Stimulated activated CD8-positive, alpha-beta memory T cell treated with anti-CD3 and anti-CD28 coated beads, Interleukin-7, amount 100 ng/mL, for 24 hours (primary cell): ENCODE measurements around the gene PRUNE1.

Experiments used
- DNase-seq: peaks from one replicate; pipeline ENCODE4 v3.0.0-alpha.2; 2020; ENCODE audit warnings: low read depth

PRUNE1 gene, protein sequence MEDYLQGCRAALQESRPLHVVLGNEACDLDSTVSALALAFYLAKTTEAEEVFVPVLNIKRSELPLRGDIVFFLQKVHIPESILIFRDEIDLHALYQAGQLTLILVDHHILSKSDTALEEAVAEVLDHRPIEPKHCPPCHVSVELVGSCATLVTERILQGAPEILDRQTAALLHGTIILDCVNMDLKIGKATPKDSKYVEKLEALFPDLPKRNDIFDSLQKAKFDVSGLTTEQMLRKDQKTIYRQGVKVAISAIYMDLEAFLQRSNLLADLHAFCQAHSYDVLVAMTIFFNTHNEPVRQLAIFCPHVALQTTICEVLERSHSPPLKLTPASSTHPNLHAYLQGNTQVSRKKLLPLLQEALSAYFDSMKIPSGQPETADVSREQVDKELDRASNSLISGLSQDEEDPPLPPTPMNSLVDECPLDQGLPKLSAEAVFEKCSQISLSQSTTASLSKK

DNA sequence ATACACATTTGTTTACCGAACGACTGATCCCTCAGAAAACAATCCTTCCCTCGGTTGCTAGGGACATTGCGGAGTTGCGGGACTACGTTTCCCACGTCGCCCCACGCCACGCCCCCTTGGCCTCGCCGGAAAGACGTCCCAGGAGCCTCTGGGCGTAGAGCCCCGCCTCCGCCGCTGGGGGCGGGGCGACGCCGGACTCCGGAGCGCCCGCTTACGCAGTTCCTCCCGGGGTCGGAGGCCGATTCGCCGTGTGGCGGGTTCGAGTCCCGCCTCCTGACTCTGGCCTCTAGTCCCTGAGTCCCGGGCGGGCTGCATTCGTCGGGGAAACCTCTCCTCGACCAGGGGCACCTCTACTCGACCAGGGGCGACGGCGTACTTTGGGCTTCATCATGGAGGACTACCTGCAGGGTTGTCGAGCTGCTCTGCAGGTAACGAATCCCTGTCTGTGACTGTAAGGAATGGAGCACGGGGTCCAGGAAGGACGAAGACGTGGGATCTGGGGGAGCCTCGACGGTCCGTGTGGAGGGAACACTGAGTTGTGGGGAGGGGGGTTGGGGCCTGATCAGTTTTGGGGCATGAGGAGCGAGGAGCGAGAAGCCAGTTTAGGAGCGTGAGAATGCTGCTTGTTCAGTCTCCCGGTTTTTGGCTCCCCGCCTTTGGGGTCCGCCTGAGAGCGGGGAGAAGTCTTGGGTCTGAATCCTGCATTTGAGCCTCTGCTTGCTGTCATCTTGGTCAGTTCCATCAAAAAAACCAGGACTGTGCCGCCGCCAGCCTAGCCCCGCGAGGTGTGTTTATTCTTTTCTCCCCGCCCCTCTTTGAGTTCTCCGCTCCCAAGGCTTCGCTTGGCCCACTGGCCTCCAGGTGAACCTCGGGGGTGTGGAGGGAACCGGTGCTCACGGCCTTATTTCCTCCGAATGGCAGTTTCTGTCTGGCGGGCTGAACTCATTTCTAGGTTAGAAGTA lies at the start of gene PRUNE1:
PRUNE1 (plus strand) TSS at position 206 of the 962 bp plus-strand sequence; CDS start at position 390, 184 bp downstream.
- DNase-seq: peak; percentile 91

DNA sequence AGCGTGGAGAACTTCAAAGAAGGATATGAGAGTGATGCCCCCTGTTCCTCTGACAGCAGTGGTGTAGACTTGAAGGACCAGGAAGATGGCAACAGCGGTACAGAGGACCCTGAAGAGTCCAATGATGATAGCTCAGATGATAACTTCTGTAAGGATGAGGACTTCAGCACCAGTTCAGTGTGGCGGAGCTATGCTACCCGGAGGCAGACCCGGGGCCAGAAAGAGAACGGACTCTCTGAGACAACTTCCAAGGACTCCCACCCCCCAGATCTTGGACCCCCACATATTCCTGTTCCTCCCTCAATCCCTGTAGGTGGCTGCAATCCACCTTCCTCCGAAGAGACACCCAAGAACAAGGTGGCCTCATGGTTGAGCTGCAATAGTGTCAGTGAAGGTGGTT lies 47.6 kb upstream of the PRUNE1 start:
- DNase-seq: no peak

DNA sequence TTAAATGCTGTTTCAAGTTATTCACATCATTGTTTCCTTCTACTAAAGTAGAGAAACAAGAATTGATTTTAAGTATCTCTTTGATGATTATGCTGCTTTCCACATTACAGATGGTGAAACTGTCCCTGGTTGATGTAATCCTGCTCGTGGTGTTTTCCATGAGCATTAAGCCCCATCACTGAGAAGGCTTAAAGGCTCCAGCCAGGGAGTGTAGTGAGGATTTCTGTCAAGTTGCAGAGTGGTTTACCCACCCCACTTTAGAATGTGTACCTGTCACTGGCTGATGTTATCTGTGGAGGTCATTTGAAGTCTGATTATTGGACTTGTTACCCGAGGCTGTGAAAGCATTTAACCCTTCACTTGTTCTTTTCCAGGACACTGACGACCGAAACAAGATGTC lies 46.5 kb upstream of the PRUNE1 start:
- no peak for DNase-seq

DNA sequence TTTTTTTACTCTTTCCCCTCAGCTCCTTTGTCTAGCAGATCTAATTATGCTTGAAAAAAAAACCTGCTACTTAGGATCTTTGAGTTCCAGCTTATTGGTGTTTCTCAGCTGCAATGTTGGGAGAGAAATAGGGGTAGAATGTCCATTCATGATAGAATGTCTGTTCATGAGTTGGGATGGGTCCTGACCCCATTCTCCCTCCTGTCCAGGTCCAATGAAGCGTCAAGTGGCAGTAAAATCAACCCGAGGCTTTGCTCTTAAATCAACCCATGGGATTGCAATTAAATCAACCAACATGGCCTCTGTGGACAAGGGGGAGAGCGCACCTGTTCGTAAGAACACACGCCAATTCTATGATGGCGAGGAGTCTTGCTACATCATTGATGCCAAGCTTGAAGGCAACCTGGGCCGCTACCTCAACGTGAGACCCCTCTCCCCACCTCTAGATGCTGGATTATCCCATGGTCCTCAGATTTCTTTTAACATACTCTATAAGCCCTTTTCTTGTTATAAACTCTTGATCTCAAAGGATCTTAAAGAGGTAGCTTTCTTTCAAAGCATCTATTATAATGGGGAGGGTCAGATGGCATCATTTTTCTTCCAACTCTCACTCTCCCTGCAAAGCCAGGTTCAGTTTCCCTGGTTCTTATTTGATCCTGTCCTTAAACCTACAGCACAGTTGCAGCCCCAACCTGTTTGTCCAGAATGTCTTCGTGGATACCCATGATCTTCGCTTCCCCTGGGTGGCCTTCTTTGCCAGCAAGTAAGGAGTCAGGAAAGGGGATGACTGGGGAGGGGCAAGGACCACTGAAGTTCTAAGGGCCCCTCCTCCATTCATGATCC lies 44.7 kb upstream of the PRUNE1 start:
- DNase-seq: no peak

DNA sequence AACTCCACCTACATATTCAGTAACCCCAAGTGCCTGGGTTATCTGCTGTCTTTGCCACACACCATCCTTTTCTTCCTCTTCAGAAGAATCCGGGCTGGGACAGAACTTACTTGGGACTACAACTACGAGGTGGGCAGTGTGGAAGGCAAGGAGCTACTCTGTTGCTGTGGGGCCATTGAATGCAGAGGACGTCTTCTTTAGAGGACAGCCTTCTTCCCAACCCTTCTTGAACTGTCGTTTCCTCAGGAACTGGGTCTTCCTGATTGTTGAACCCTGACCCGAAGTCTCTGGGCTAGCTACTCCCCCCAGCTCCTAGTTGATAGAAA lies 44.1 kb upstream of the PRUNE1 start:
- no peak for DNase-seq

DNA sequence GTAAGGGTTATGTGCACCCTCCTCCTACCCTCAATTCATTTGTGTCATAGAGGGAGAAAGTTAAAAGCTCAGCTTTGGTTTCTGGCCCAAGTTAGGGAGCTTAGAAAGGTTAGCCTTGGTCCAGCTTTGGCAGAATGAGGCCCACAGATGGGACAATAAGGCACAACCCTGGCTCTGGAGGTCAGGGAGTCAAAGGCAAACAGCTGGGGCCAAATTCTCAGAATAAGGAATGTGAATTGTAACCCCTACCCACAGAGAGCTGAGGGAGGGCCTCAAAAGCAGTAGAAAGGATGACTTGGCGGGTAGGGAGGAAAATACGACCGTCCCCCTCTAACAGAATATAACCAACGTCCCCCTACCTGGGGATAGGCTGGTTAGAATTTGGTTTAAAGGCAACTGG lies 42.6 kb upstream of the PRUNE1 start:
- no peak for DNase-seq

DNA sequence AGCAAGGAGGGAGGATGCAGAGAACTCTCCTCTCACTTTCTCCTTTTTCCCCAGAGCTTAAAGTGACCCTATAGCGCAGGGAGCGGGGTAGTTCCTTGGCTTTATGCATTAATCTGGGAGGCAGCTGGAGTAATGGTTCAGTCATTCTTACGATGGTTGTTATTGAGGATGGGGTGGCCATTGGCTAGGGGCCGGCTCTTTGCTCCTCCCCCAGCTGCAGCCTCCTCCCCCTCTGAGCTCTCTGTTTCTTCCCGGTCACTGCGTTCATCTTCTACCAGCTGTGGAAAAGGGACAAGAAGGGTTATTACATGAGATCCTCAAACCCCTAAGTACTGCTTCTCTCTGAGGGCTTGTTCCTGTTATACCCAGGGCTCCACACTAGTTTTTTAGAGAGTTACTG lies 42.2 kb upstream of the PRUNE1 start:
- DNase-seq: no peak

DNA sequence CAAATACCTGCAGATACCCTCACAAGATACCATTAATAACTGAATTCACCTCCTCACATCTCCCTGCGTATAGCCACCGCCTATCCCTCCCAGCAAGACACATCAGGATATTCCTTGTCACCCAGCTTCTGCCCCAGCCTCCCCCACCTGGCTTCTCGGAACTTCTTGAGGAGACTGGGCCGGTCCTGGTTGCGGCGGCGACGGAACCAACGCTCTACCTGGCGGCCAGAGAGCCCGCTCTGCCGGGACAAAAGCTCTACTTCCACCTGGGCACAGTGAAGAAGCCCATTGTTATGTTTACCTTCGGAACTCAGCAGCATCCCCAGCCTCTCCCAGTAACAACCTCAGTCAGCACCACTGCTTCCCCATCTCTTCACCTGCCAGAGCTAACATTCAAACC lies 40.3 kb upstream of the PRUNE1 start:
- no peak for DNase-seq

DNA sequence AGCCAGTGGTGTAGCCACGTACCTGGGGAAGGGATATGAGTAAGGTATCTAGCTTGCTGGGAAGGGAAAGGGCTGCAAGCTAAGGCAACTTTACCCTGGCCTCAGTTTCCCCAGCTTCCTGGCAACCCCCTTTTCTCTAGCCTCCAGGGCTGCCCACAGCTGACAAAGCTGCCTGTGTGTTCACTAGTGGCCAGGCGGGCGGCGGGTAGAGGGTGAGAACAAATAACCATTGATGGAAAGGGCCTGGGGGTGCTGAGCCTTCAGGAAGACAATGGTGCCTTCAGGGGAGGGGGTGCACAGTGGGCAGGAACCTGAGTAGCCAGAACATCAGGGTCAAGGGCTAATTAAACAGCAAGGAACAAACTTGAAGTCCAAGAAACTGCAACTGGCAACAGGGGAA lies 39.8 kb upstream of the PRUNE1 start:
- DNase-seq: no peak

DNA sequence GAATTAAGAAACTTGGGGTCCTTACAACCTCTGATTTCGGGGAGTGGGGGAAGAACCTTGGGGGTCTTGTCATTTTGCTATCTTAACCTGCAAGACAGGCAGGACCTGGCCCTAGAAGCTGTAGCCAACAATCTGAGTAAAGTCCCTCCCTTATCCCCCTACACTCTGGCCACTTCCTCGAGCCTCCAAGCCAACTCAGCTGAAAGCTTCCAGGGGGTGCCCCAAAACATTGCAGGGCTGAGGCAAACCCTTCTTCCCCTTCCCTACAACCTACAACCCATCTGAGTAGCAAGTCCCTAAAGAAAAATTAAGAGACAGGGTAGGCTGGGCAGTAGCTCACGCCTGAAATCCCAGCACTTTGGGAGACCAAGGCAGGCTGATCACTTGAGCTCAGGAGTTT lies 38.6 kb upstream of the PRUNE1 start:
- no peak for DNase-seq

DNA sequence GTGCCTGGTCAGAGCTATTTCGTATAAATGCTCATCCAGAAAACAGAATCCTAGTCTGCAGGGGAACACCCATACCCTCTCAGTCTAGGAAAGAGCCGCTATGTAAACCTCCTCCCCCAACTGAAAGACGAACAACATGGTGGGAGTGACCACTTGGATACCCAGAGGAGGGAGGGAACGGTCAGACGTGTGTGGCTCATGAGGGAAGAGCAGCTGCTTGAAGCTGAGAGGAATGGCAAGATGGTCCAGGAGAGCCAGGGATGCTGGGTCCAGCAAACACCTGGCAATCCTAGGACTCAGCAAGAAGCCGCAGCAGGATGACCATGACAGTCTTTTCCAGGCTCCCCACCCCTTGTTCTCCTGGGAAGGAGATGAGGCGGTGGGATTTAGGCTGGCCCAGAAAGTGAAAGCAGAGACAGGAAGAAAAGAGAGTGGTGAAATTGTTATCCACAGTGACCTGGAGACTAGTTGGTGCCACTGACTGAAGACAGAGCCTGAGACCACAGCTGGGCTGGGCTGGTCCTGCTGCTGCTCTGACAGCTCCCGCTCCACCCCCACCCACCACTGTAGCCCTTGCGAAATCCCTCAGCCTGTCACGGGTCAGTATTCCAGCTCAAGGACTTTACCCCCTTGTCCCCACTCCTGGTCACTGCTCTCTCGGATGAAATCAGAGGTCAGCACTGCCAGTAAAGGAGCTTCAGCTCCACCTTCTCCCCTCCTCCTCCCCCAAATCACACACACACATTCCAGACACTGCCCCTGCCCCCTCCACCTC lies 37.3 kb upstream of the PRUNE1 start:
- DNase-seq: no peak

DNA sequence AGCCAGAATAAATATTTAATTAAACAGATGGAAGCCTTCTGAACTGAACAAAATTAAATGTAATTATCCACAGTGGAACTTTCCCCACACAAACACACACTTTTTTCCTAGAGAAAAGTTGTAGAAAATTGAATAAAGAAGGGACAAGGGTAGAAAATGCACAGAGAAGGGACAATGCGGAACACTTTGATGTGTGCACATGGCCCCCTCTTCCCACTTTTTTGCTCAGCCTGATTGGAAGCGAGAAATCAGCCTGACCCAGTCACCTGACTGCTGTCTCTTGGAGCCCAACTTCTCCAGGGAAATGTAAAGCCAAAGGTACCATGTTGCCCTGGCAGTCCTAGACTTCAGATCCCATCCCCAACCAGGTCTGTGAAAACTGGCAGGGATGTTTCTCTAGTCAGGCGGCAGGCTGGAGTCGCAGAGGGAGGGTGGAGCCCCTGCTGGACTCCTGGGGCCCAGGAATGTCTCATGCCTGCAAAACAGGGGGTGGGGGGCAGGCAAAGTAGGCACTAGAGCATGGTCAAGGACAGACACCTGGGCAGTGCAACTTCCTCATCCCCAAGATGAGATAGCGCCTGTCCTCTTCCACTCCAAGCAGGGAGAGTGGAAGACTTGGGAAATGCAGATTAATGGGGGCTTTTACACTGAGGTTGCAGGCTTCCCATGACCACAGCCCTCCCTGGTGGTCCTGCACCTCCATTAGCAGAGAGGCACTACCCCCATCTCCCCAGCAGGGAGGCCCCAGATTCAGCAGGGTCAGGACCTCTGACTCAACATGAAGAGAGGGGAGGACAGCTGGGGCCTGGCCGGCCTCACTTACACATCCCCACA lies 36.4 kb upstream of the PRUNE1 start:
- DNase-seq: no peak

DNA sequence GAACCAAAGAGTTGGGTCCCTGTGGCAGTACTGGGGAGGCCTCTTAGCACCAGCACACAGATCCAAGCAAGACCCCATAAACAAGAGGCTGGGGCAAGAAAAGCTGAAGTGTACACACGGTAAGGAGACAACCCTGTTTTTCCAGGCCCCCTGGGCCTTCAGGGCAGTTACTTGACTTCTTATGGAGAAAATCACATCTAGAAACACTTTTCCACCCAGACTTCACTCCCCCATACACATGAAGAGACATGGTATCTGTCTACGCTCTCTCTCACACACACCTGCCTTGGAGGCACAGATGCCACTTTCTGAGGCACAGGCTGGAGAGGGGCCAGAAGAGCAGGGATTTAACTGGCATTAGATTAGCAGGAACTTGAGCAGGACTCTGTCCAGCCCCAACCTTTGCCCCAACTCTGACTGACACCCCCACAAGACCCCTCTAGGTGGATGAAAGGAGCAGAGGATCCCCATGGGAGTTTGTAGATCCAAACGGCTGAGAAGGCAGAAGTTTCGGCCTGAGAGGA lies 35.8 kb upstream of the PRUNE1 start:
- DNase-seq: no peak

DNA sequence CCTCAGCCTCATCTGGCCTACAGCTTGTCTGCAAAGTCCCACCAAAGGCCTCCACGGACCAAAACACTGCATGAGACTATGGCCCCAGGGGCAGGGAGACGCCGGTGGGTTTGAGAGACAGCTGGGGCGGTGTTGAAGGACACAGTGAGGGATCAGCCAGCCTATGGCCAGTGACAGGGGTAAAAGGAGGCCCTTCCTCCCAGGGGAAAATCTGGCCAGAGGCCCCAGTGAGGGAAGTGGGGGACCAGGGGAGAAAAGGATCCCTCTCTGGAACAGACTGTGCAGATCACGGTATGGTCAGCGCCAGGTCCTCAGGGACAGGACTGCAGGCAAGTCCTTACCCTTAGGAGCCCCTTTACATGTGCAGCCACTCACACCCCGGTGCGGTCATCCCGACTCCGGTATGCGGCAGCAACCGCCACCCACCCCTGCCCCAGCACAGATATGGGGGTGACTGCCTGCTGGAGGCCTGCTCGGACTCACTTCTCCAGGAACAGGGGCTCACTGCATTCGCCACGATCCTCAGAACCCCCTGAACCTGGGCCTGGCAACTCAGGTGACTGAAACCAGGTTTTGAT lies 34.9 kb upstream of the PRUNE1 start:
- no peak for DNase-seq

DNA sequence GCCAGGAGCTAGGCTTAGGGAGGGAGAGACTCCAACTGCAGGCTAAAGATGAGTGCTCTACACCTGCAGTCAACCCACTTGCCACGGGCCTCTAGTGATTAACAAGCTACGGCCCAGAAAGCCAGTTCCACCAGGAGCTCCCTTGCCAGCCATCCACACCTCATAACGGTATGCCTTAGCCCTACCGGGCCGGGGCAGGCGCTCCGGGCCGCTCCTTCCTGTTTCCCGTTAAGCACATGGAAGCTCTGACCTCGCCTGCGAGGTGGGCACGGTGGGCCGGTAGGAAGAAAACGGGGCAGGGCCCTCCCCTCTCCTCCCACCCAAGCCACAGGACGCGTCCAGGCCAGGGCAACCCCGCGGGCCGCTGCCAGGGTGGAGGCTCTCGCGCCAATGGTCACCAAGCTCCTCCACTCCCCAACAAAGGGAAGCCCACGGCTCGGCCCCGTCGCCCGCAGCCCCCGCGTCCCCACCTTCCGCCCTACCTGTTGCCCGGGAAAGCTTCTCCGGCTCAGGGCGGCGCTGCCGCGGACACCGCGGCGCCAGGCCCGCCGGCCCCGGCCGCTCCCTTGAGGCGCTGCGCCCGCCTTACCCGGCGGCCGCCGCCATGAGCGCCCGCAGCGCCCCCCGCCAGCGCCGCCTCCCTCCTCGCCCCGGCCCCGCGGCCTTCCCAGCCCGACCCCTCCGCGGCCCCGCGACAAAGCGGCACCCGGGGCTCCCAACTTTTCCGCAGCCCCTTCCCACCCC lies 34.2 kb upstream of the PRUNE1 start:
- DNase-seq: no peak

DNA sequence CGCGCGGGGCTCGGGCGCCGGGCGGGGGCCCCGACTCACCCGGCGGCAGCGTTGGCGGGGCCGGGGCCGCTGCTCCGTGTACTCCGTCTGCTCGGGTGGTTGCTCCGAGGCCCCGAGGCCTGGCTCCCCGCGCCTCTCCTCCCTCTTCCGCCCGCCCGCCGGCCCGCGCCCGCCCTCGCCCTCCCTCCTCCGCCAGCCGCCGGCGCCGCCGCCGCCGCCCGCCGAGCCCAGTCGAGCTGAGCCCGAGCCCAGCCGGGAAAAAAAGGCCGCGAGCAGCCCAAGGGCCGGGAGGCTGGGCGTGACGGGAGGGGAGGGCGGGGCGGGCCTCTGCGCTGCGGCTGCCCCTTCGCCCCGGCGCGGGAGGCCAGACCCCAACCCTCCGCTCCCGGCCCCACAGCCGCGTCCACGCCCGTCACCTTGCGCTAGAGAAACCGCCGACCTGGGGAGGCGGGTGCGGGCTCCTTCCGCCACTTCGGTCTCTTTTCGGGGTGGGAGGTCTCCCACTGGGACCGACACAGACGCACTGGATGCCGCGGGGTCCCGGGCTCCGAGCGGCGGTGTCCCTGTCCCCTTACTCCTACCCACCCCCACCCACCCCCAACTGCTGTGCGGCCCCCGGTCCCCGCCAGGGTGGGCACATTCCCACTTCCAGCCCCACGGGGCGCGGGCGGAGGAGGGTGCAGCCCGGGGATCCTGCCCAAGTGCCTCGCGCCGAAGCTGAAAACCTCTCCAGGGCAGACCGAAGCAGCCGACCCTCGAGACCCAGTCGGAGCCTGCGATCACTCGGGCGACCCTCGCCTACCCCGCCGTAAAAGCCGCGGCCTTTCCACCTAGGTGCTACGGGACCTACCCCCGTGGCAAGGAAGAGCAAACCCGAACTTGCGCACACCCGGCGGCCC lies 33.4 kb upstream of the PRUNE1 start, which contains the start of gene CERS2:
CERS2 (minus strand) TSS at position 256 of the 899 bp plus-strand sequence. CDS start 5,745 bp downstream, outside the sequence.
- DNase-seq: no peak

DNA sequence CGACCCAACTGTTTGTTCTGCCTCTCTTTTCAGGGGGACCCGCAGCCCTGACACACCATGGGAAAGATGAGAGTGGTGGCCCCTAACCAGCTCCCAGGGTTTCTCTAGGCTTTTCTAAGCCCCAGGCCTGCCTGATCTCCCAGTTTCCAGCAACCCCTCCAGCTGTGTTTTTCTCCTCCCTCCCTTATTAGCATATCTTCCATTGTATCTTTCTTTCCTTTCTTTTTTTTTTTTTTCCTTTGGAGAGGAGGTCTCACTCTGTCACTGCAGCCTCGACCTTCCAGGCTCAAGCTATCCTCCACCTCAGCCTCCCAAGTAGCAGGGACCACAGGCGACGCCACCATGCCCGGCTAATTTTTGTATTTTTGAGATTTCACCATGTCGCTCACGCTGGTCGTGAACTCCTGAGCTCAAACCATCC lies 31.8 kb upstream of the PRUNE1 start:
- no peak for DNase-seq
